G401 (cell line): ENCODE measurements around the gene HBG2. TPM values are rescaled to one million over a fixed set of nuclear protein-coding genes. Genes with fewer than 3 reads are reported as not detected.

Experiments used
- DNase-seq: peaks from one replicate; pipeline ENCODE4 v3.0.0-alpha.2; 2015; ENCODE audit warnings: low spot score
- in situ Hi-C: cut with HindIII; loops from 2 replicates; pipeline ENCODE4 v1.10.0; 2016; ENCODE audit warnings: low sequenced_read_pairs, mixed read lengths
- total RNA-seq: library from RNA; depleted of rRNA; stranded (reverse); fragments of >200 nt; shearing (Covaris generic); gene quantifications from 2 replicates; pipeline ENCODE4 v1.2.3, GENCODE V29; 2014

Gene HBG2
- total RNA-seq, 1 experiment from 2014 or later: not detected

- DNase-seq: no peak
- in situ Hi-C loops: no loop called here
Observed at GRCh38 chr11:5235364-5236095, 19.1 kb downstream of the HBG2 start.

- in situ Hi-C loops: no loop called here
- no peak for DNase-seq
Observed at GRCh38 chr11:5234381-5234834, 20.2 kb downstream of the HBG2 start, which contains the start of gene HBD. Gene HBD, minus strand, starts transcription at chr11:5234483. Its CDS starts 50 bp downstream, at chr11:5234433.

DNA sequence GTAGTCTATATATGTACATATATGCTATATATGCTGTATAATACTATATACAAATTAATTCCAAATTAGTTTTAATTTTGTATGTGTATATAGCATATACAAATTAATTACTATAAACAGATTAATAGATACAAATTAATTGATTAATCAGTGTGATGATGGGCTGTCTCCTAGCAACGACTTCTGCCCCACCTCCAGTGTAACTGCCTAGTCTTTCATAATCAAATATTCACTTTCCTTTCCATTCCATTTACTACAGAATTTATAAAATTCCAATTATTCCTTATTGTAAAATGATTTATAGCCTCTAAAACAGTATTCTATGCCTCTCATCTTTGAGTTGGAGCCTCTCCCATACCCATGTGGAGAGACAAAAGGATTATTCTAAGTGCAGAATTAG, 21.3 kb downstream of the HBG2 start:
- DNase-seq: no peak
- in situ Hi-C loops: no loop called here

- in situ Hi-C loops: no loop called here
Observed at GRCh38 chr11:5232821-5233220, 21.8 kb downstream of the HBG2 start.

DNA sequence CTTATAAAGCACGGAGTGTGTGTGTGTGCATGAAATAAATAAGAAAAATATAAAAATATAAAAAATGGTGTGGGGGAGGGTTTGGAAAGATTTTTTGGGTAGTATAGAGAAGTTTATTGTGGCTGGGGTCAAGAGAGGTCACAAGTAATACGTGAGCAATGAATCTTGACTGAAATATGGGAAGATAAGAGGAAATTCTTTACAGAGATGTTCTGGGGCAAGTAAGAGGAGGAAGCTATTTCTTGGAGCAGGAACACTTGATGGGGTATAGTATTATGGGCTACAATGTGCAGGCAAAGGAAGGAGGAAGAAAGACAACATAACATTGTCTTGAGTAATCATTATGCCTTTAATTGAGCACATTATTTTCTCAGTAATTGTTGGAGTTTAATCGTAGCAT, 22.4 kb downstream of the HBG2 start:
- no peak for DNase-seq
- in situ Hi-C loops: no loop called here

More at GRCh38 chr11:5232821-5233220, 21.8 kb downstream of the HBG2 start:
- no peak for DNase-seq

DNA sequence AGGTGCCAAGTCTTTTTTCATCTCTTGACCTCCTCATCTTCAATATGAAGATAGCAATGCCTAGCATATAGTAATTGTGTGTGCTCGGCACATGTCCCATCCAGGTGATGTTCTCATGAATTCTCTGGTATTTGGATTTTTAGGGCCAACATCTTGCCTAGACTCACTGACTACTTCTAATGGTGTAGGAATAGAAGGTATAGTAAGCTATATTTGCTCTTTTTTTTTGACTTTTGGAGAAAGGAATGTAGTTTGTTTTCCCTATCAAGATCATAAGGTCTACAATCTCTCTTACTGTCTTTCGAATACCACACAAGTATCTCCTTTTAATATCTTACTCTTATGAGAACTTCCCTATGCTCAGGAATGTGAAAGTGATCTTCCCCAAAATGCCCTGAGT, 23.5 kb downstream of the HBG2 start:
- in situ Hi-C loops: no loop called here
- DNase-seq: no peak

DNA sequence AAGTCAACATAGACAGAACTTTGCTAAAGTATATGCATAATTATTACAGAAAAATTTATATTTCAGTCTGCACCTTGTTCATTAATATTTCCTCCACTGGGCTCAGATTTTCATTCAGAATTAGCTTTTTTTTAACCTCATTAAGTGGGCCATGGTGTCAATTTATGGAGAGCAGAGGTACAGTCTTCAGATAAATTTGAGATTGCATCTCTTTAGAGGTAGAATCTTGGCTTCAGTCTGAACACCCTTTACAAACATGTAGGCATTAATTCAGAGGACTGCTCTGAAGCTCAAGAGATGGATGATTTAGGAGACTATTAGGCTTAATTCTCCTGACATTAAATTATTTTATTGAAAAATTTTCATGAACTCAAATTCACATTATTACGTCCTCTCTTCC, 24.3 kb downstream of the HBG2 start:
- in situ Hi-C loops: no loop called here
- no peak for DNase-seq

DNA sequence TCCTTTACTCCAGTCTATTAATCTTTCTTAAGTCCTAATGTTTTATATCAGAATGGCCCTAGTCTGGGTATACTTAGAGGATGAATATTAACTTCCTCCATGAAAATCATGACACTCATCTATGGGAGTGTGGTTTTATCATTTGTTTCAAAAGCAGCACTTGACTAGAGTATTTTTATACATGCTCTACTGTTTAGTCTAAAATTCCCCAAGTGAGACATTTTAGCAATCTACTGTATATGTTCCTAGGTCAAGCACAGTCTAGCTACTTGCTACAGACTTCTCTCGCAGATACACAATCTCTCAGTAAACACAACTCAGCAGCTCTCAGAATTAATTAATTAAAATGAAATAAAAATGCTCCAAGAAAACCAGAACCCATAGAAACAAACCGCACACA, 24.8 kb downstream of the HBG2 start:
- in situ Hi-C loops: no loop called here
- no peak for DNase-seq

DNA sequence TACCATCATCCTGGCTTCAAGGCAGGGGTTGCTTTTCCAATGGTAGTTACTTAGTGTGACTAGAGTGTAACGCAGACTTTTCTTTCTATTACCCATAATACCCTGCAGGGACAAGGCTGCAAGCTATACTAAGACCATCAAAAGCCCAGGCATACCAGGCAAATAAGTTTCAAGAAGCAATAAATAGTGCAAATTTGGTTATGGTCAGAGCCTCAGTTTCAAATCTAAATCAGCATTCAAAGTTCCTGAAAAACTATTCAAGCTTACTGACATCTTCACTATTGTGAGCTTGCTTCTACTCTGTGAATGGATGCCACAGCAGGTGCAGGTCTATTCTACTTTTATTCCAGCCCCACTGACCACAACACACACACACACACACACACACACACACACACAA, 25.2 kb downstream of the HBG2 start:
- no peak for DNase-seq

DNA sequence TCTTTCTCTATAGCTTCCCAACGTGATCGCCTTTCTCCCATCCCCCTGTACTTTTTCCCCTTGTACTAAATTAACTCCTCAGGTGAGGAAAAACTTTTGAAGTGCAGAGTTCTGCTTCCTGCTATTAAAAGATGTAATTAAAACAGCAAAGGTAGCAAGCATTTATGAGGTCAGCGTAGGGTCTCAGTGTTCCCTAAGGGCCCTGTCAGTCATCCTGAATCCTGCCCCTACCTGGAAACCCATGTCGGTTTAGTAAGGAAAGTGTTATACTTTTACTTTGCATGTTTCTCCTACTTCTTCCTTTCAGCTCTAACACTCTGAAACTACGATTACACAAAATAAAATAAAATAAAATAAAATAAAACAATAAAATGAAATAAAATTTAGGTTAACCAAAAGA, 26.5 kb downstream of the HBG2 start:
- in situ Hi-C loops: no loop called here
- DNase-seq: no peak

More for the DNA sequence above, 25.2 kb downstream of the HBG2 start:
- in situ Hi-C loops: no loop called here

GRCh38 chr11:5227681-5228080, 26.9 kb downstream of the HBG2 start:
- in situ Hi-C loops: no loop called here
- DNase-seq: no peak

GRCh38 chr11:5226732-5227310, 27.8 kb downstream of the HBG2 start, which contains the start of gene HBB:
Gene HBB, minus strand, starts transcription at chr11:5227071. Its CDS starts 50 bp downstream, at chr11:5227021.
- in situ Hi-C loops: no loop called here
- DNase-seq: no peak

DNA sequence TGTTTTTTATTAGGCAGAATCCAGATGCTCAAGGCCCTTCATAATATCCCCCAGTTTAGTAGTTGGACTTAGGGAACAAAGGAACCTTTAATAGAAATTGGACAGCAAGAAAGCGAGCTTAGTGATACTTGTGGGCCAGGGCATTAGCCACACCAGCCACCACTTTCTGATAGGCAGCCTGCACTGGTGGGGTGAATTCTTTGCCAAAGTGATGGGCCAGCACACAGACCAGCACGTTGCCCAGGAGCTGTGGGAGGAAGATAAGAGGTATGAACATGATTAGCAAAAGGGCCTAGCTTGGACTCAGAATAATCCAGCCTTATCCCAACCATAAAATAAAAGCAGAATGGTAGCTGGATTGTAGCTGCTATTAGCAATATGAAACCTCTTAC, 29.1 kb downstream of the HBG2 start:
- in situ Hi-C loops: no loop called here
- no peak for DNase-seq

DNA sequence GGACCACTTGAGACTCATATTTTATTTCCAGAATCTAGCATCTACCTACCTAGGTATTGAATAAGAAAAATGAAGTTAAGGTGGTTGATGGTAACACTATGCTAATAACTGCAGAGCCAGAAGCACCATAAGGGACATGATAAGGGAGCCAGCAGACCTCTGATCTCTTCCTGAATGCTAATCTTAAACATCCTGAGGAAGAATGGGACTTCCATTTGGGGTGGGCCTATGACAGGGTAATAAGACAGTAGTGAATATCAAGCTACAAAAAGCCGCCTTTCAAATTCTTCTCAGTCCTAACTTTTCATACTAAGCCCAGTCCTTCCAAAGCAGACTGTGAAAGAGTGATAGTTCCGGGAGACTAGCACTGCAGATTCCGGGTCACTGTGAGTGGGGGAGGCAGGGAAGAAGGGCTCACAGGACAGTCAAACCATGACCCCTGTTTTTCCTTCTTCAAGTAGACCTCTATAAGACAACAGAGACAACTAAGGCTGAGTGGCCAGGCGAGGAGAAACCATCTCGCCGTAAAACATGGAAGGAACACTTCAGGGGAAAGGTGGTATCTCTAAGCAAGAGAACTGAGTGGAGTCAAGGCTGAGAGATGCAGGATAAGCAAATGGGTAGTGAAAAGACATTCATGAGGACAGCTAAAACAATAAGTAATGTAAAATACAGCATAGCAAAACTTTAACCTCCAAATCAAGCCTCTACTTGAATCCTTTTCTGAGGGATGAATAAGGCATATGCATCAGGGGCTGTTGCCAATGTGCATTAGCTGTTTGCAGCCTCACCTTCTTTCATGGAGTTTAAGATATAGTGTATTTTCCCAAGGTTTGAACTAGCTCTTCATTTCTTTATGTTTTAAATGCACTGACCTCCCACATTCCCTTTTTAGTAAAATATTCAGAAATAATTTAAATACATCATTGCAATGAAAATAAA, 29.8 kb downstream of the HBG2 start:
- in situ Hi-C loops: no loop called here
- DNase-seq: no peak

DNA sequence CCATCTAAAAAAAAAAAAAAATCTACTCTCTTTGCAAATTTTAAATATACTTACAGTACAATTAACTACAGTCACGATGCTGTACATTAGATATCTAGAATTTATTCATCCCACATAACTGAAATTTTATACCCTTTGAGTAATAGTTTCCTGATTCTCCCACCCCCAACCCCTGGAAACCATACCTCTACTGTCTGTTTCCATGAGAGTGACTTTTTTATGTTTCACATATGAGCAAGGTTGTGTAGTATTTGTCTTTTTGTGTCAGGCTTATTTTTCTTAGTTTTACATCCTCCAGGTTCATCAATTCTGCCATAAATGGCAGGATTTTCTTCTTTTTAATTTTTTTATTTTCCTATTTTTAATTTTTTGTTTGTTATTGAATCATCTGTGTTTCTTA, 30.9 kb downstream of the HBG2 start:
- in situ Hi-C loops: no loop called here
- no peak for DNase-seq

- no peak for DNase-seq
Observed at GRCh38 chr11:5223146-5223545, 31.4 kb downstream of the HBG2 start.

GRCh38 chr11:5210376-5210885, 44.1 kb downstream of the HBG2 start:
- no peak for DNase-seq
- in situ Hi-C loops: no loop called here

More at GRCh38 chr11:5223146-5223545, 31.4 kb downstream of the HBG2 start:
- in situ Hi-C loops: no loop called here

GRCh38 chr11:5204787-5205186, 49.8 kb downstream of the HBG2 start:
- DNase-seq: peak; percentile 36
- in situ Hi-C loops: no loop called here

DNA sequence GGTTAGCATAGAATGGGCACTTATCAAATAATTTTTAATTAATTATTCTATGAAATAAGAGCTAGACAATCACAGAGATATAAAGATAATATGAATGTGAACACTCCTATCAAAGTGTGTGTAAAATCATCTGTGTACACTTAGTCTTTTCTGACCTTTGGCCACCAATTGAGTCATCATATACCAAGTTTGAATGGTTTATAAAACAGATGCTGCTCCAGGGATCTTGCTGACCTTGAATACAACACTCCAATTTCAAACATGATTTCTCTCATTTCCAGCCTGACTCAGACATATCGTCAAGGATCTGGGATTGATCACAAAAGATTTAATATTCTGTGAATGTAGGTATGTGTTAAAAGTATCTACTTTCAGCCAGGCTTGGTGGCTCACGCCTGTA, 51.2 kb downstream of the HBG2 start:
- DNase-seq: no peak
- in situ Hi-C loops: no loop called here
